HepG2 (cell line): Measurements from ENCODE around the gene ANKRD35. TPM values are rescaled to one million over a fixed set of nuclear protein-coding genes. Genes with fewer than 3 reads are reported as not detected.

Source experiments
- BCL3 ChIP-seq: sonication (generic); formaldehyde crosslinking; IDR thresholded peaks from 2 replicates; pipeline ENCODE4 v1.5.1; 2020; ENCODE audit warnings: mild to moderate bottlenecking, missing genetic modification reagents, moderate library complexity
- JARID2 ChIP-seq: sonication (generic); formaldehyde crosslinking; IDR thresholded peaks from 2 replicates; pipeline ENCODE4 v1.8.1; 2023; ENCODE audit warnings: missing genetic modification reagents, inconsistent platforms; ENCODE audit not compliant: insufficient replicate concordance
- RERE ChIP-seq: IDR thresholded peaks from 2 replicates; pipeline ENCODE4 v1.6.1; 2016; ENCODE audit warnings: low read depth, missing genetic modification reagents, missing compliant biosample characterization
- ZFP91 ChIP-seq: sonication (generic); formaldehyde crosslinking; IDR thresholded peaks from 2 replicates; pipeline ENCODE4 v1.9.0; 2022; ENCODE audit warnings: missing genetic modification reagents, mild to moderate bottlenecking, borderline replicate concordance
- ZNF547 ChIP-seq: sonication (generic); formaldehyde crosslinking; IDR thresholded peaks from 2 replicates; pipeline ENCODE4 v1.5.1; 2020; ENCODE audit warnings: mild to moderate bottlenecking, missing genetic modification reagents
- ZNF703 ChIP-seq: sonication (generic); formaldehyde crosslinking; IDR thresholded peaks from 2 replicates; pipeline ENCODE4 v1.5.1; 2020; ENCODE audit warnings: missing genetic modification reagents, mild to moderate bottlenecking, moderate library complexity, borderline replicate concordance
- polyA plus RNA-seq, 8 experiments: library from polyadenylated mRNA; depleted of rRNA in 3 of 8; stranded (reverse) in 7 of 8; unstranded in 1 of 8; fragments of >200 nt; fragmentation: Illumina TruSeq in 4 of 8; extraction: Trizol in 4 of 8; gene quantifications; 2 replicates each; pipeline versions ENCODE4 v1.2.1 to v1.2.3, GENCODE V29; 2011 to 2016; ENCODE audit warnings: low read depth in 4 of 8, missing spikeins in 1 of 8, mixed read lengths in 1 of 8; ENCODE audit not compliant: insufficient read depth in 1 of 8
- total RNA-seq, 5 experiments: library from RNA; depleted of rRNA; stranded (reverse); fragments of >200 nt; fragmentation: Illumina TruSeq; extraction: Trizol; gene quantifications; 2 replicates each; pipeline ENCODE4 v1.2.3, GENCODE V29; 2016; ENCODE audit warnings: low read depth in 1 of 5

Gene ANKRD35
- total and polyA plus RNA-seq, 2 of the 13 experiments (the other 11 are each of a cell fraction or from before 2014, with no cell fraction given), result 0.02 TPM; not detected in 1

- no peak for TF ChIP-seq RERE (CRISPR knock-in tag)
- no peak for TF ChIP-seq ZNF703
- 0 out of 2 replicates have a peak, but pooled peaks have one; percentile 38 for TF ChIP-seq ZNF547 (CRISPR knock-in tag)
- TF ChIP-seq ZFP91 (CRISPR knock-in tag), result no peak
- no peak for TF ChIP-seq JARID2
- TF ChIP-seq BCL3 (CRISPR knock-in tag), result 0 out of 2 replicates have a peak, but pooled peaks have one; percentile 52
Measured at GRCh38 chr1:145898756-145899155, 13.1 kb upstream of the ANKRD35 start (continued).
